CD4-positive, alpha-beta T cell treated with Interleukin-6 for 4 hours (primary cell): ENCODE data around the gene TRIM52.

Source experiments
- DNase-seq: peaks from one replicate; pipeline ENCODE4 v3.0.0-alpha.2; 2020; ENCODE audit warnings: mixed read lengths

The TRIM52 gene

GRCh38 chr5:181255836-181256578, 4.9 kb downstream of the TRIM52 start:
- no peak for DNase-seq

DNA sequence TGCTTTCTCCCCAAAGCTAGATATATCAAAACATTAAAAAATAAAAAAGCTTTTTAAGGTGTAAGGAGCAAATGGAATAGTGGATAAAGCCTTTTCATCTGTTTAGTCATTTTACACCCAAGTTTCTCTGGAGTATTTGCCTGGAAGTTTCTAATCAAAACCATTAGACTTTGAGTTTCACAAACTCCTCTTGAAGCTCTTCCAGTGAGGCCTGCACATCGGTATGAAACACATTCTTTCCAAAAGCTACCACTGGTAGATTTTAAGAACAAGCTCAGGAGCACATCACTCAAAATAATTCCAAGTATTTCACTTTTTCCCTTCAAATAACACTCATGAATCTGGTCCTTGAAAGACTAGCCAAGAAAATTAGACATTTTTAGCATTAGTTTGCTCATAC, 5.7 kb downstream of the TRIM52 start:
- no peak for DNase-seq

DNA sequence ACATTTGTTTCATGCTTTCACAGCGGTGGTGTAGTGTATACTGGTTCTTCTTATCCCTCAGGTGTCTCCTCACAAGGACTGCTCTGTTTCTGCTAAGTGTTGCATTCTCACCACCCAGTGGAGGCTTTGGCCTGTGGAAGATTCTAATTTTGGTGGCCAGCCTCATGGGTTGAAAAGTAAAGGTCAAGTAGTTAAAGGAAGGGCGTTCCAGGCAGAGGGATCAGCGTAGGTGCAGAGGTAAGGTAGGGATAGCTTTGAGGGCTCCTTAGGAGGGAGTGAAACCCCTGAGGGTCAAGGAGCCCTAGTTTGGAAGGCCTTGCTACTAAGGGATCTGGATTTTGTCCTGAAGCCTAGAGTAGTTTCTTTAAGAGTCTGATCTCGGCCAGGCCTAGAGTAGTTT, 12.7 kb downstream of the TRIM52 start:
- no peak for DNase-seq

GRCh38 chr5:181246276-181247049, 14.5 kb downstream of the TRIM52 start:
- DNase-seq, result peak; percentile 77

GRCh38 chr5:181245427-181246275, 15.3 kb downstream of the TRIM52 start:
- DNase-seq, result no peak

DNA sequence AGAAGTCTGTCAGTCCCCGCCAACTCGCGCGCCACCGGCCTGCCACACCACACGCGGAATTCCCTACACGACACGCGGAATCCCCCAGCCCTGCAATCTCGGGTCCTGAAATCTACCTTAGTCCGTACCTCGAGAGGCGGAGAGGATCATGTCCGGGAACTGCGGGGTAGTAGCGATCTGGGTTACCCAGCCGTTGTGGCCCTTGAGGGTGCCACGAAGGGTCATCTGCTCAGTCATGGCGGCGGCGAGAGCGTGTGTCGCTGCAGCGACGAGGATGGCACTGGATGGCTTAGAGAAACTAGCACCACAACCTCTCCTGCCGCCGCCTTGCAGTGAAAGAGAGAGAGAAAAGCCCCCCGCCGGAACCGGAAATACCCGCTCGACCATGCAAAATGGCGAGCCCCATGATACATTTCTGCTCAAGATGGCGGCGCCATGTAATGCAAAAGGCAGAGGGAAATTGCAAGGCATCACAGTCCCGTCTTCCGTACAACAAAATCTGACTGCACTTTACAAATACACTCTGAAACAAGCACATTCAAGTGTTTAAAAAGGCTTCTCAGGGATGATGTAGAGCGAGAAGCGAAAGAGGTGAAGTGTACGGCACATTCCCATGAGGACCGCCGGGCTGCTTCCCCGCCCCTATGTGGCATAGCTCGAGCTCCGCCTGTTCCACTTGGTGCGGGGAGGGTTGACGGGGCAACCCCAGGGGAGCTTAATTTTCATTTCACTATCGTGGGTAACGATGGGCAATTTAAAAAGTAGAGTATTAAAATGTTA, 17.2 kb downstream of the TRIM52 start, which contains the start of gene RACK1:
Gene RACK1, minus strand, starts transcription at position 343 of the 780 bp plus-strand sequence. Its CDS starts 106 bp downstream, at position 237.
- DNase-seq, result peak; percentile 91

DNA sequence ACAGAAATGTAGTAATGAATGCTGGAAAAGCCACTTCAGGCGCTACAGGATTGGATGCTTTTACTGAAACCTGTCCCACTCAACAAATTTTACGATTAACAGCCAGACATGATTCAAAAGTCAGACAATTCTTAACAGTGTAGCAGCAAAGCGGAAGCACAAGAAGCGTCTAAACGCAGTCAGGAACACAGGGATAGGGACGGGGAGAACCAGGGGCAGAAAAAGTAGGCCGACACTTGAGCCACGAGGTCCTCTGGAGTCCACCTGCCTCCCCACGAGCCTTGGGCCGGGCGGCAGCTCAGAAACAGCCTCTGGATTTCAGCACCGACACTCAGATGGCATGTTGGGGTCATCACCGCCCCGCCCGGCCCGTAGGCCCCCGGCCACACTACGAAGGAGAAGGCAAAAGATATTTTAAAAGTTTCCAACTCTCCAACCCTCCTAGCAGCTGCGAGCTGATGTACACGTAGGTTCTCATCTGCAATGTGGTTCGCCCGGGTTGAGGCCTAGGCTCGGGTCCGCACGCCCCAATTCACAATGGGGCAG, 17.9 kb downstream of the TRIM52 start:
- no peak for DNase-seq

- DNase-seq, result no peak
Measured at GRCh38 chr5:181242031-181242451, 18.9 kb downstream of the TRIM52 start.

GRCh38 chr5:181241393-181241975, 19.5 kb downstream of the TRIM52 start:
- DNase-seq, result peak; percentile 48

DNA sequence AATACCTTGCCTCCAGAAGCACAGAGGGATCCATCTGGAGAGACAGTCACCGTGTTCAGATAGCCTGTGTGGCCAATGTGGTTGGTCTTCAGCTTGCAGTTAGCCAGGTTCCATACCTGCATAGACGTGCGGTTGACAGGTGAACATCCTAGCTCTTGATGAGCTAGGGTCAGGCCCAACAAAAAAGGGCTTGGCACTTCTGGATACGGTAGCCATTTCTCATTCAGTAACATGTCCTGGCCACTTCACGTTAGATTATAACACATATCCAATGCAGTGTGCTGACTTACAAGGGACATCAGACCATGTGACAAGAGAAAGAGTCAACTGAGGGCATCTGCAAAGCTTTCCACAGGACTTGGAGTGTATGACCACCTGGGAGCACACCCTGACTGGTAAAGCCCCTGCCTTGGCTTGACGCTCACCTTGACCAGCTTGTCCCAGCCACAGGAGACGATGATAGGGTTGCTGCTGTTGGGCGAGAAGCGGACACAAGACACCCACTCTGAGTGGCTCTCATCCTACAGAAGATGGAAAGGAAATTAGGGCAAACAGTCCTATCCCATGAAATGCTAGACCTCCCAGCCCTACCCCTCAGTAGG, 21.8 kb downstream of the TRIM52 start:
- DNase-seq, result no peak

- DNase-seq, result no peak
Measured at GRCh38 chr5:181237729-181238385, 23.1 kb downstream of the TRIM52 start.

- DNase-seq, result no peak
Measured at GRCh38 chr5:181236954-181237641, 23.8 kb downstream of the TRIM52 start.

DNA sequence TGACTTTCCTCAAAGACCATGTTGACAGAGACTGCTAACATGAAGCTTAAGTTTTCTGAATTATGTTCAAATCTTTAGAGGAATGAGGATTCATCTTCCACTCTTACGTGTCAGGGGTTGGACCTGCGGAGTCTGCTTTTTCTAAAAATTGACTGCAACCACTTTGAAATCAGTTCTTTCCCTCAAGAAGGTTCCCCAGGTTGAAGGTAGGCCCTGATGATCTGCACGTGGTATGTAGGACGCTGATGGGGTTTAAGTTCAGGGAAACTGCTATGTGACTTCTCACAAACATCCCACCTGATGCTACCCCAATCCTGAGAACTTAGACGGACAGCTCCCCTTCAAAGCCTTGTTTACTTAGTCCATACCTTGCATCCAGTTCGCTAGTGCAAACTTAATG, 24.5 kb downstream of the TRIM52 start:
- DNase-seq, result no peak

DNA sequence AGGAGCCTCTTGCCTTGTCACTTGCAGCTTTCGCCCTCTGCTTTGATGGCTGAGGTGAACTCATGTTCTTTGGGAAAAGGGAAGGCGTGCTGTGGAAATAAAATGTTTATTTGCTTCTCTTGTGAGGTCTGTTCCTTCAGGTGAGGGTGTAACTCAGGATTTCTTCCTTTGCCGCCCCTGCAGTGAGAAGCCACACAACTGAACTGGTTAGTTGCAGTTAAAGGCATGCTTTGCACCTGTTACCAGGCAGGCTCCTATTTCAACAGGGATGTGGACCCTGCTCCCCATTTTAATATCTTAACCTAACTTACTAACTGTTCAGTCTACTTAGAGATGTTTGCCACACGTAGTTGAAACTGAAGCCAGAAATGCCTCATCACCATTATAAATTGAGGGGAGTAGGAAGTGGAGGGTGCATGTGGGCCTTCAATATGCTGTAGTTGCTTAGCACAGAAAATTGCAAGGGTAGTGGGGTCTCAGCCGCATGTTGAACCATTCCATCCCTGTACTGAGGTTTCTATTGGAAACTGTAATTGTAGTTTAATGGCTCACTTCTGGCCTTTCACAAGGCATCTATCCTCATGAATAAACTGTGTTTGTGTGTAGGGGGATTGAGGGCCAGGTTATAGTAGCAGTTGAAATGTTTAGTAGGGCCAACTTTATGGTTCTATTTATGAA, 25.1 kb downstream of the TRIM52 start:
- DNase-seq, result no peak

- DNase-seq, result no peak
Measured at GRCh38 chr5:181235323-181235688, 25.6 kb downstream of the TRIM52 start.

- DNase-seq, result no peak
Measured at GRCh38 chr5:181234455-181235306, 26.3 kb downstream of the TRIM52 start.

DNA sequence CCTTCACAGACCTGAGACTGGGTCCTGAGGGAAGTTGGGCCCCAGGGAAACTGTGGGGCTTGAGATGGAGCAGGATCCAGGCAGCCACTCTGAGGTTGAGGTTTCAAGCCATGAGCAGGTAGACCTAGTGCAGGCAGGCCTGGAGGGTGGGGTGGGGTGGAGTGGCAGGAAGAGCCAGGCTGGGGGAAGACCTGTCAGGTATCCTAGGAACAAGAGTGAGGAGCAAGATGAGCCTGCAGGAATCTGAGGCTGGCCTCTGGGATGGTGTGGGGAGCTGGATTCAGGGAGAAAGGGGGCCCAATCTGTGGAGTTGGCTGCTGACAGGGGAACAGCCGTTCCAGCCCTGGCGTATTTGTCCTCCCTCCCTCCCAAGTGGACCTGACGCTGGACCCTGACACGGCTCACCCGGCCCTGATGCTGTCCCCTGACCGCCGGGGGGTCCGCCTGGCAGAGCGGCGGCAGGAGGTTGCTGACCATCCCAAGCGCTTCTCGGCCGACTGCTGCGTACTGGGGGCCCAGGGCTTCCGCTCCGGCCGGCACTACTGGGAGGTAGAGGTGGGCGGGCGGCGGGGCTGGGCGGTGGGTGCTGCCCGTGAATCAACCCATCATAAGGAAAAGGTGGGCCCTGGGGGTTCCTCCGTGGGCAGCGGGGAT, 27.0 kb downstream of the TRIM52 start:
- no peak for DNase-seq
